PC-3 (cell line): ENCODE data around the gene FOXJ3.

Experiments
- CTCF ChIP-seq: fragments of 300-600 bp; sonication (generic); conservative IDR thresholded peaks from 2 replicates; pipeline ENCODE4 v1.5.1; 2017; ENCODE audit warnings: antibody characterized with exemption, low read depth, mild to moderate bottlenecking, low read length
- EZH2 ChIP-seq: fragments of 300-600 bp; sonication (generic); IDR thresholded peaks from one replicate; pipeline ENCODE4 v1.6.1; 2017; ENCODE audit warnings: antibody characterized with exemption, mild to moderate bottlenecking, low read length; ENCODE audit not compliant: unreplicated experiment
- EZH2phosphoT487 ChIP-seq: fragments of 300-600 bp; sonication (generic); IDR thresholded peaks from 2 replicates; pipeline ENCODE4 v1.6.1; 2018; ENCODE audit warnings: mild to moderate bottlenecking, antibody characterized with exemption, low read length, borderline replicate concordance

GRCh38 chr1:42333662-42334239, 1.3 kb downstream of the FOXJ3 start:
- TF ChIP-seq CTCF (no peak), EZH2 (no peak), EZH2phosphoT487 (no peak)
